HepG2 (cell line): ENCODE measurements around the gene ASCC2. TPM values are rescaled to one million over a fixed set of nuclear protein-coding genes. Genes with fewer than 3 reads are reported as not detected.

Source experiments
- ATAC-seq: fragments of 200-7000 bp; cut with Tn5 transposase; 3 replicates; pipeline ENCODE4 v1.9.1; 2020; ENCODE audit warnings: mild to moderate bottlenecking, moderate library complexity
- BruUV-seq: library from RNA; stranded (reverse); fragments of 400-500 nt; replicated peaks from 2 replicates; lab custom pipeline; 2021; lab: Mats Ljungman, UMichigan
- CTCF ChIA-PET: fragments of 300-600 bp; formaldehyde crosslinking; extraction: SDS; loops from one replicate; lab custom pipeline; 2021; ENCODE audit warnings: low total read pairs, inconsistent platforms, low intra/inter-chr PET ratio; lab: Yijun Ruan, JAX
- POLR2A ChIA-PET: fragments of 350-600 bp; sonication (Branson Sonifier 250); formaldehyde crosslinking; loops from one replicate; lab custom pipeline; 2020; ENCODE audit warnings: antibody characterized with exemption, inconsistent platforms; lab: Yijun Ruan, JAX
- DNase-seq: peaks from one replicate; pipeline ENCODE4 v3.0.0-alpha.2; 2015; ENCODE audit warnings: low spot score
- FAIRE-seq: peaks from 3 replicates; lab custom pipeline; 2011; peaks lifted over from hg19 to GRCh38; lab: Jason Lieb, UNC
- H2AFZ ChIP-seq: one replicate; pipeline ENCODE4 v1.6.1; 2011; ENCODE audit warnings: low read length, inconsistent platforms
- H3K27ac ChIP-seq: fragments of 300-600 bp; 3 replicates; pipeline ENCODE4 v1.8.0; 2011; ENCODE audit warnings: mixed run types, mild to moderate bottlenecking, mixed read lengths, low read length, inconsistent platforms; ENCODE audit not compliant: insufficient read depth; ENCODE audit errors: extremely low read length
- H3K27me3 ChIP-seq, 2 experiments: fragments of 200-600 bp in 1 of 2; 2 replicates in 1 of 2; 3 replicates in 1 of 2; pipeline versions ENCODE4 v1.6.0 to v1.8.0; 2011; ENCODE audit warnings: low read length in 2 of 2, mild to moderate bottlenecking in 2 of 2, moderate library complexity in 2 of 2, inconsistent platforms in 1 of 2; ENCODE audit not compliant: insufficient read depth in 2 of 2, control insufficient read depth in 1 of 2
- H3K36me3 ChIP-seq, 2 experiments: fragments of 200-600 bp in 1 of 2; replicated peaks in 1 of 2; 2 replicates in 1 of 2; 3 replicates in 1 of 2; pipeline versions ENCODE4 v1.5.1 to v1.8.0; 2011; ENCODE audit warnings: low read length in 2 of 2, inconsistent platforms in 1 of 2; ENCODE audit not compliant: insufficient read depth in 2 of 2, control insufficient read depth in 1 of 2
- H3K4me1 ChIP-seq: 2 replicates; pipeline ENCODE4 v1.5.1; 2012; ENCODE audit warnings: low read length, inconsistent platforms; ENCODE audit not compliant: insufficient read depth
- H3K4me2 ChIP-seq: 2 replicates; pipeline ENCODE4 v1.6.0; 2011; ENCODE audit warnings: low read depth, low read length, inconsistent platforms
- H3K4me3 ChIP-seq, 3 experiments: fragments of 200-600 bp in 1 of 3; sonication (generic), shearing (Covaris generic) in 1 of 3; replicated peaks in 1 of 3; 2 replicates each; pipeline ENCODE4 v1.5.1; 2011 to 2016; ENCODE audit warnings: low read length in 3 of 3, inconsistent platforms in 2 of 3, low read depth in 2 of 3, mild to moderate bottlenecking in 2 of 3, control low read depth in 1 of 3, mixed read lengths in 1 of 3; ENCODE audit not compliant: insufficient read depth in 1 of 3
- H3K79me2 ChIP-seq: one replicate; pipeline ENCODE4 v1.6.1; 2011; ENCODE audit warnings: low read length, inconsistent platforms; ENCODE audit not compliant: insufficient read depth
- H3K9ac ChIP-seq: 2 replicates; pipeline ENCODE4 v1.6.0; 2011; ENCODE audit warnings: mild to moderate bottlenecking, low read depth, low read length, inconsistent platforms; ENCODE audit not compliant: insufficient read depth
- H3K9me3 ChIP-seq: 2 replicates; pipeline ENCODE4 v1.5.1; 2012; ENCODE audit warnings: mild to moderate bottlenecking, low read length
- H4K20me1 ChIP-seq: 2 replicates; pipeline ENCODE4 v1.6.0; 2011; ENCODE audit warnings: inconsistent platforms, mild to moderate bottlenecking, low read length, moderate library complexity; ENCODE audit not compliant: insufficient read depth
- BRCA1 ChIP-seq: sonication (generic); formaldehyde crosslinking; IDR thresholded peaks from 2 replicates; pipeline ENCODE4 v1.4.0; 2020; ENCODE audit warnings: missing genetic modification reagents
- IKZF1 ChIP-seq: fragments of 450-650 bp; IDR thresholded peaks from 2 replicates; pipeline ENCODE4 v1.7.1; 2016
- NCOA1 ChIP-seq: sonication (generic); formaldehyde crosslinking; IDR thresholded peaks from 2 replicates; pipeline ENCODE4 v1.9.0; 2021; ENCODE audit warnings: missing genetic modification reagents
- RAD21 ChIP-seq: fragments of 450-650 bp; formaldehyde crosslinking; IDR thresholded peaks from 2 replicates; pipeline ENCODE4 v1.5.0; 2020; ENCODE audit warnings: mild to moderate bottlenecking
- RXRB ChIP-seq: IDR thresholded peaks from 2 replicates; pipeline ENCODE4 v1.6.1; 2016; ENCODE audit warnings: borderline replicate concordance, missing genetic modification reagents, missing compliant biosample characterization
- SAFB2 ChIP-seq: sonication (generic); formaldehyde crosslinking; IDR thresholded peaks from 2 replicates; pipeline ENCODE4 v1.5.1; 2020; ENCODE audit warnings: missing genetic modification reagents, low read depth, mild to moderate bottlenecking, borderline replicate concordance
- SMC3 ChIP-seq: IDR thresholded peaks from 2 replicates; pipeline ENCODE4 v1.6.1; 2011; ENCODE audit warnings: low read length, improper control_type of control experiment
- SNAI1 ChIP-seq: sonication (generic); formaldehyde crosslinking; IDR thresholded peaks from 2 replicates; pipeline ENCODE4 v1.5.0; 2020; ENCODE audit warnings: mild to moderate bottlenecking, missing genetic modification reagents, borderline replicate concordance
- STAG1 ChIP-seq: sonication (generic); formaldehyde crosslinking; IDR thresholded peaks from 2 replicates; pipeline ENCODE4 v1.4.0; 2020; ENCODE audit warnings: missing genetic modification reagents
- WGBS: methylation state at CpG from one replicate; pipeline ENCODE4 v1.1.6; 2017; ENCODE audit warnings: low lambda C conversion rate; 5-methylcytosine and 5-hydroxymethylcytosine counted together
- in situ Hi-C: cut with HindIII; loops from 2 replicates; pipeline ENCODE4 v1.10.0; 2017; ENCODE audit warnings: low pct_unique_long_range_greater_than_20kb; ENCODE audit not compliant: extremely low pct_ligation_motif_present
- intact Hi-C: fragments of 100-400 bp; cut with micrococcal nuclease; formaldehyde crosslinking; loops from one replicate; pipeline ENCODE4 v1.10.0; 2022; ENCODE audit not compliant: unreplicated experiment
- polyA plus RNA-seq, 8 experiments: library from polyadenylated mRNA; depleted of rRNA in 3 of 8; stranded (reverse) in 7 of 8; unstranded in 1 of 8; fragments of >200 nt; fragmentation: Illumina TruSeq in 4 of 8; extraction: Trizol in 4 of 8; gene quantifications; 2 replicates each; pipeline versions ENCODE4 v1.2.1 to v1.2.3, GENCODE V29; 2011 to 2016; ENCODE audit warnings: low read depth in 4 of 8, missing spikeins in 1 of 8, mixed read lengths in 1 of 8; ENCODE audit not compliant: insufficient read depth in 1 of 8
- total RNA-seq, 5 experiments: library from RNA; depleted of rRNA; stranded (reverse); fragments of >200 nt; fragmentation: Illumina TruSeq; extraction: Trizol; gene quantifications; 2 replicates each; pipeline ENCODE4 v1.2.3, GENCODE V29; 2016; ENCODE audit warnings: low read depth in 1 of 5
- TF ChIP-seq, protein P1 (sequence below): fragments of 450-650 bp; IDR thresholded peaks from 2 replicates; pipeline ENCODE4 v1.6.1; 2017; ENCODE audit warnings: mild to moderate bottlenecking
- TF ChIP-seq, protein P2 (sequence below): sonication (generic); formaldehyde crosslinking; conservative IDR thresholded peaks from 2 replicates; pipeline ENCODE4 v1.8.0; 2022; ENCODE audit warnings: mild to moderate bottlenecking, moderate library complexity, missing genetic modification reagents

Gene ASCC2
- total and polyA plus RNA-seq, 2 of the 13 experiments (the other 11 are each of a cell fraction or from before 2014, with no cell fraction given), result 26.2 to 26.3 TPM

DNA sequence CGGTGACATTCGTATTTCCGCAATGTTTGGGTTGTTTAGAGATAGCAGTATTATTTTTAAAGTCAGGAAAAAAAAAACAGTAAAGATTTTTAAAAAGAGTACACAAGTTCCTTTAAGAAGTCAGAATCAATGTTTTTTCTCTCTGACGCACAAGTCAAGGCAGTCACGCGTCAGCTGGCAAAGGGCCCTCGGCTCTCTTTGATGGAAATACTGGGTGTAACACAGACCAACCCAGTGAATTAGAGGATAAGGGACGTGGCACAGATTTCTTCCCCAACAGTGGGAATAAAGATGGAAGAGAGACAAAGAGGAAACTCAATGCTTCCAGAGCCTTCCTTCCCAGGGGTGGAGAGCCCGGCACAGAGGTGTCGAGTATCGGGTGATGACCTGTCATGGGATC, 13.4 kb downstream of the ASCC2 start:
- FAIRE-seq (no peak), ATAC-seq (no peak), DNase-seq (no peak)
- intact Hi-C loops, result no loop called here
- Histone ChIP-seq H4K20me1 (peaks cover 6% of the 10 kb centered on the region; the same call in 1 of the 2 replicates), H3K4me3 (no peak overlapping the region), H3K79me2 (no peaks in the 10 kb centered on the region), H3K27ac (no peak overlapping the region), H3K27me3 (no peaks in the 10 kb centered on the region), H3K36me3 (peaks cover 7 to 27% of the 10 kb centered on the region in 2 experiments), H2AFZ (no peak overlapping the region), H3K9ac (no peak overlapping the region), H3K4me1 (peaks cover 18% of the 10 kb centered on the region), H3K9me3 (no peaks in the 10 kb centered on the region), H3K4me2 (no peak overlapping the region)
- BruUV-seq, result no TSS peak
- TF ChIP-seq STAG1 (no peak), BRCA1 (no peak), RXRB (no peak), SNAI1 (CRISPR knock-in tag) (no peak), IKZF1 (no peak), NCOA1 (CRISPR knock-in tag) (no peak), SMC3 (no peak), RAD21 (CRISPR knock-in tag) (no peak), SAFB2 (CRISPR knock-in tag) (no peak)
- TF ChIP-seq, protein P1, sequence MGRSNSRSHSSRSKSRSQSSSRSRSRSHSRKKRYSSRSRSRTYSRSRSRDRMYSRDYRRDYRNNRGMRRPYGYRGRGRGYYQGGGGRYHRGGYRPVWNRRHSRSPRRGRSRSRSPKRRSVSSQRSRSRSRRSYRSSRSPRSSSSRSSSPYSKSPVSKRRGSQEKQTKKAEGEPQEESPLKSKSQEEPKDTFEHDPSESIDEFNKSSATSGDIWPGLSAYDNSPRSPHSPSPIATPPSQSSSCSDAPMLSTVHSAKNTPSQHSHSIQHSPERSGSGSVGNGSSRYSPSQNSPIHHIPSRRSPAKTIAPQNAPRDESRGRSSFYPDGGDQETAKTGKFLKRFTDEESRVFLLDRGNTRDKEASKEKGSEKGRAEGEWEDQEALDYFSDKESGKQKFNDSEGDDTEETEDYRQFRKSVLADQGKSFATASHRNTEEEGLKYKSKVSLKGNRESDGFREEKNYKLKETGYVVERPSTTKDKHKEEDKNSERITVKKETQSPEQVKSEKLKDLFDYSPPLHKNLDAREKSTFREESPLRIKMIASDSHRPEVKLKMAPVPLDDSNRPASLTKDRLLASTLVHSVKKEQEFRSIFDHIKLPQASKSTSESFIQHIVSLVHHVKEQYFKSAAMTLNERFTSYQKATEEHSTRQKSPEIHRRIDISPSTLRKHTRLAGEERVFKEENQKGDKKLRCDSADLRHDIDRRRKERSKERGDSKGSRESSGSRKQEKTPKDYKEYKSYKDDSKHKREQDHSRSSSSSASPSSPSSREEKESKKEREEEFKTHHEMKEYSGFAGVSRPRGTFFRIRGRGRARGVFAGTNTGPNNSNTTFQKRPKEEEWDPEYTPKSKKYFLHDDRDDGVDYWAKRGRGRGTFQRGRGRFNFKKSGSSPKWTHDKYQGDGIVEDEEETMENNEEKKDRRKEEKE, result no peak
- TF ChIP-seq, protein P2, sequence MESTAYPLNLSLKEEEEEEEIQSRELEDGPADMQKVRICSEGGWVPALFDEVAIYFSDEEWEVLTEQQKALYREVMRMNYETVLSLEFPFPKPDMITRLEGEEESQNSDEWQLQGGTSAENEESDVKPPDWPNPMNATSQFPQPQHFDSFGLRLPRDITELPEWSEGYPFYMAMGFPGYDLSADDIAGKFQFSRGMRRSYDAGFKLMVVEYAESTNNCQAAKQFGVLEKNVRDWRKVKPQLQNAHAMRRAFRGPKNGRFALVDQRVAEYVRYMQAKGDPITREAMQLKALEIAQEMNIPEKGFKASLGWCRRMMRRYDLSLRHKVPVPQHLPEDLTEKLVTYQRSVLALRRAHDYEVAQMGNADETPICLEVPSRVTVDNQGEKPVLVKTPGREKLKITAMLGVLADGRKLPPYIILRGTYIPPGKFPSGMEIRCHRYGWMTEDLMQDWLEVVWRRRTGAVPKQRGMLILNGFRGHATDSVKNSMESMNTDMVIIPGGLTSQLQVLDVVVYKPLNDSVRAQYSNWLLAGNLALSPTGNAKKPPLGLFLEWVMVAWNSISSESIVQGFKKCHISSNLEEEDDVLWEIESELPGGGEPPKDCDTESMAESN (CRISPR knock-in tag), result no peak
- in situ Hi-C loops, result no loop called here
- 96% methylated on average over 11 of the region's 11 CpGs for WGBS
- ChIA-PET CTCF (no interaction called here), POLR2A (no interaction called here)
